Endothelial cell (in vitro differentiated cells): ENCODE results near the gene DIP2C. TPM values are rescaled to one million over a fixed set of nuclear protein-coding genes. Genes with fewer than 3 reads are reported as not detected.

Experiments
- DNase-seq: peaks from one replicate; pipeline ENCODE4 v3.0.0; 2021; ENCODE audit warnings: low spot score
- H3K27ac Mint-ChIP-seq: one replicate; pipeline ENCODE4 v1.8.0; 2021; ENCODE audit warnings: mixed read lengths, inconsistent platforms; ENCODE audit not compliant: unreplicated experiment
- H3K27me3 Mint-ChIP-seq: one replicate; pipeline ENCODE4 v1.8.0; 2021; ENCODE audit warnings: mild to moderate bottlenecking, moderate library complexity, mixed read lengths, inconsistent platforms; ENCODE audit not compliant: unreplicated experiment
- H3K36me3 Mint-ChIP-seq: one replicate; pipeline ENCODE4 v1.8.0; 2021; ENCODE audit warnings: mild to moderate bottlenecking, low read depth, mixed read lengths, inconsistent platforms; ENCODE audit not compliant: unreplicated experiment
- H3K4me1 Mint-ChIP-seq: one replicate; pipeline ENCODE4 v1.8.0; 2021; ENCODE audit warnings: mild to moderate bottlenecking, mixed read lengths, inconsistent platforms; ENCODE audit not compliant: unreplicated experiment
- H3K4me3 Mint-ChIP-seq: one replicate; pipeline ENCODE4 v1.8.0; 2021; ENCODE audit warnings: mild to moderate bottlenecking, mixed read lengths, inconsistent platforms; ENCODE audit not compliant: unreplicated experiment
- H3K9me3 Mint-ChIP-seq: one replicate; pipeline ENCODE4 v1.8.0; 2021; ENCODE audit warnings: mixed read lengths, inconsistent platforms; ENCODE audit not compliant: unreplicated experiment
- total RNA-seq: library from RNA; stranded (reverse); fragmentation: NEBNext Ultra II Directional; extraction: Animal tissue kit (Norgen Biotek cat#: 25700); gene quantifications from one replicate; pipeline ENCODE4 v1.2.1, GENCODE V29; 2021; ENCODE audit not compliant: unreplicated experiment
- TF ChIP-seq, protein P1 (sequence below): fragments of 200-600 bp; sonication (generic); IDR thresholded peaks from one replicate; pipeline ENCODE4 v1.5.0; 2021; ENCODE audit warnings: antibody characterized with exemption; ENCODE audit not compliant: unreplicated experiment

Gene DIP2C
- total RNA-seq, 1 donor from 2014 or later: 13.1 TPM

DNA sequence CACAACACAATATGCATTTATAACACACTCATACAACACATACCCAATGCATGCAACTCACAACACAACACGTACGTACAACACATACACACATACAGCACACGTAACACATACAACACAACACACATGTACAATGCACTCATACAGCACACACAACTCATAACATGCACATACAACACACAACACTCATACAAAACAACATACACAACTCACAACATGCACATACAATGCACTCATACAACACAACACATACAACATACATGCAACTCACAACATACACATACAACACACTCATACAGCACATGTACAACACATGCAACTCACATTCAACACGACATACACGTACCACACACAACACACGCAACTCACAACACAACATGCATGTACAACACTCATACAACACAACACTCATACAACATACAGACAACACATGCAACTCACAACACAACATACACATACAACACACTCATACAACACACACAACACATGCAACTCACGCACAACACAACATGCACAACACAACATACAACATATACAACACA, 21.8 kb downstream of the DIP2C start:
- Mint-ChIP-seq H3K36me3 (peaks cover 9% of the 10 kb centered on the region), H3K4me1 (no peaks in the 10 kb centered on the region), H3K27me3 (no peaks in the 10 kb centered on the region), H3K27ac (no peak overlapping the region), H3K9me3 (no peaks in the 10 kb centered on the region), H3K4me3 (no peak overlapping the region)
- no peak for DNase-seq
- TF ChIP-seq, protein P1, sequence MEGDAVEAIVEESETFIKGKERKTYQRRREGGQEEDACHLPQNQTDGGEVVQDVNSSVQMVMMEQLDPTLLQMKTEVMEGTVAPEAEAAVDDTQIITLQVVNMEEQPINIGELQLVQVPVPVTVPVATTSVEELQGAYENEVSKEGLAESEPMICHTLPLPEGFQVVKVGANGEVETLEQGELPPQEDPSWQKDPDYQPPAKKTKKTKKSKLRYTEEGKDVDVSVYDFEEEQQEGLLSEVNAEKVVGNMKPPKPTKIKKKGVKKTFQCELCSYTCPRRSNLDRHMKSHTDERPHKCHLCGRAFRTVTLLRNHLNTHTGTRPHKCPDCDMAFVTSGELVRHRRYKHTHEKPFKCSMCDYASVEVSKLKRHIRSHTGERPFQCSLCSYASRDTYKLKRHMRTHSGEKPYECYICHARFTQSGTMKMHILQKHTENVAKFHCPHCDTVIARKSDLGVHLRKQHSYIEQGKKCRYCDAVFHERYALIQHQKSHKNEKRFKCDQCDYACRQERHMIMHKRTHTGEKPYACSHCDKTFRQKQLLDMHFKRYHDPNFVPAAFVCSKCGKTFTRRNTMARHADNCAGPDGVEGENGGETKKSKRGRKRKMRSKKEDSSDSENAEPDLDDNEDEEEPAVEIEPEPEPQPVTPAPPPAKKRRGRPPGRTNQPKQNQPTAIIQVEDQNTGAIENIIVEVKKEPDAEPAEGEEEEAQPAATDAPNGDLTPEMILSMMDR: no peak

DNA sequence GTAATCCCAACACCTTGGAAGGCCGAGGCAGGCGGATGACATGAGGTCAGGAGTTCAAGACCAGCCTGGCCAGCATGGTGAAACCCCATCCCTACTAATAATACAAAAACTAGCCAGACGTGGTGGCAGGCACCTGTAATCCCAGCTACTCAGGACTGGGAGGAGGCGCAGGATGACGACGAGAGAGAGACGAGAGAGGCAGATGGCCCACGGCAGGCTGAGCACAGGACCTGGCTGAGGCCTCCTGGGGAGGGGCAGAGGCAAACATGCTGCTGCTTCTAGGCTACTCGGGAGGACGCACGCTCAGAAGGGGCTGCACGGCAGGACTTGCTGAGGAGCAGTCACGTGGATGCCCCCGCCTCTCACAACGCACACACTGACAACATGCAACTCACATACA, 22.4 kb downstream of the DIP2C start:
- peaks cover 8% of the 10 kb centered on the region for H3K36me3 Mint-ChIP-seq
- DNase-seq: no peak
- H3K4me3 Mint-ChIP-seq: no peak overlapping the region

GRCh38 chr10:666237-667012, 23.0 kb downstream of the DIP2C start:
- DNase-seq: no peak
- H3K36me3 Mint-ChIP-seq: peaks cover 10% of the 10 kb centered on the region
- no peaks in the 10 kb centered on the region for H3K9me3 Mint-ChIP-seq
- peaks cover 2% of the 10 kb centered on the region for H3K27me3 Mint-ChIP-seq
- no peak overlapping the region for H3K27ac Mint-ChIP-seq
- H3K4me1 Mint-ChIP-seq: peaks cover 5% of the 10 kb centered on the region
- no peak overlapping the region for H3K4me3 Mint-ChIP-seq
- TF ChIP-seq, protein P1: no peak

More for the DNA sequence above, 22.4 kb downstream of the DIP2C start:
- no peak overlapping the region for H3K27ac Mint-ChIP-seq
- TF ChIP-seq, protein P1: no peak
- H3K9me3 Mint-ChIP-seq: no peaks in the 10 kb centered on the region
- H3K27me3 Mint-ChIP-seq: no peaks in the 10 kb centered on the region
- H3K4me1 Mint-ChIP-seq: no peaks in the 10 kb centered on the region

DNA sequence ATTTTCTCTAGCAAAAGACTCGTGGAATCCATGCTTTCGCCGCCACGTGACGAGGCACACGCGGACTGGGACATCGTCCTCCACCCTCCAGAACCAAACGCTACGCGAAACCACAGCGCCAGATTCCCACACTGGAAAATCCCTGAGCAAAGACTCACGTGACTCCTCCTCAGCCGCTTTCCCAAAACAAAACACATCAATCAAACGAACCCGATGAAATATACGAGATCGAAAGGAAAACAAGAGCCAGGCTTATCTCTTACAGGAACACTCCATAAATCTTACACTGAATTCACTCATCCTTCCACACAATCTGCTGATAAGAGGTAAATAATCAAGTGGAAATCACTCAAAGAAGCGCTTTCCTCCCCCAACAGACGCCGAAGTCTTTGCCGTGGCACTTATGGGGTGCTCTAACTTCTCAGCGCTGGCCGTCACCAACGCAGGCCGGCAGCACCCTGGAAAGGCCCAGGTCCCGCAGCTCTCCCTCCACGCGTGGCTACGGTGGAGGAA, 23.8 kb downstream of the DIP2C start:
- no peak overlapping the region for H3K27ac Mint-ChIP-seq

More for the DNA sequence above, 23.8 kb downstream of the DIP2C start:
- H3K9me3 Mint-ChIP-seq: no peaks in the 10 kb centered on the region
- TF ChIP-seq, protein P1: no peak
- H3K27me3 Mint-ChIP-seq: peaks cover 2% of the 10 kb centered on the region
- H3K4me3 Mint-ChIP-seq: no peak overlapping the region
- H3K36me3 Mint-ChIP-seq: peaks cover 6% of the 10 kb centered on the region
- peaks cover 6% of the 10 kb centered on the region for H3K4me1 Mint-ChIP-seq
- DNase-seq: no peak
